Pons (tissue), 1 donor: ENCODE measurements around the gene GXYLT1.
"Not testable (repeated sequence)": the region's sequence is repeated elsewhere in the genome, so short reads cannot be mapped to it uniquely, and the experiment has no call there.

Source experiments
- DNase-seq: peaks from one replicate; pipeline ENCODE4 v3.0.0-alpha.2; 2016; ENCODE audit warnings: low spot score

The GXYLT1 gene

DNA sequence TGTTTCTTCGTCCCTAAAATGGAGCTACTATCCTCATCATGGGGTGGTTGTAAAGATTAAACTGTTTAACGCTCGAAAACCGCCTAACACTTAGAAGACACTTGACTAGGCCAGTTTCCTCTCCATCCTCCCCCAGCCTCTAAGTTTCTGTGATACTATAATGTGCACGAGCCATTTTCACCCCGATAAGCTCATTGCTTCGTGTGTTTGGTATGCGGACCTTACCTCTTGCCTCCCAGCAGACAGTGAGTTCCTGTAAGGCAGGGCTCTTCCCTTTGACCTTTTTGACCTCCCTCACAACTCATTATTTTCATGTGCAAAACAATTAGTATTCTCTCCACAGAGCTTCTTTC, 499 bp upstream of the GXYLT1 start:
- DNase-seq: no peak

DNA sequence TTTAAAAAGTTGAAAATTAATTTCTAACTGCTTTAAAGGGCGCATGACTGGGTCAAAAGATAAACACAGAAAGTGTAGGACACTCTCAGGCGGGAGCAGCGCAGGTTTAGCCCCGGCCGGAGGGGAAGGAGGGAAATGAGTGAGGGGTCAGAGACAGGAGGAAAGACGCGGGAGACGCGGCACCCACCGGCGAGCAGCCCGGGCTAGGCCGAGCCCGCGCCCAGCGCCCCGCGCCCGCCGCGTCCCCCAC, 591 bp downstream of the GXYLT1 start:
- DNase-seq: no peak

DNA sequence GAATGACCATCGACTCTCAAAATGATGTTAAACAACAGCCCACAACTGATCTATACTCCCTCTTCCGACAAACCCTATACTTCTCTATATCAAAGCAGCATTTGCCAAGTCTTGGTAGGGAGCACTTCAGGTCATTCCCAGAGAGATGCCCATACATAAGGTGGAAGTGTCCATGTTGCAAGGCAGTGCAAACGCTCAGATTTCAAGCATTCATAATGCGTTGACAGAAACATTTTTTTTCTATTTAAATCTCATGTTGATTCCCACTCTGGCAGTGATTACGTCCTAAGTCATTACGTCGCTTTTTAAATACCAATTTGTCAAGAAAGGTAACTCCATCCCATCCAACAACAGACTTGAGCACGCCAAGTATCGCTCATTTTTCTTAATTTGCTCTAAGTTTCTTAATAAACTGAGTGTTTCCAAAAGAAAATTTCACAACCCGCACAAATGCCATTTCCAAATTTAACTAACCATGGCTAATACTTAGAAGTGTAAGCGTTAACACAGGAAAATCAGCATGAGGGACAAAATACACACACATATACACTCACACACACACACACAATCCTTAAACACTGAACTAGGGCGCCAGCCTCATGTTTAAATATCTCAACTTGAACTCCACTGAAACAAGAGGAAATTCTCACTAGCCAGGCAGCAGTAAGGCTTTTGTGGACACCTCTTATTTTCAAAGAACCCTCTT, 1.1 kb downstream of the GXYLT1 start:
- DNase-seq: peak; percentile 45

DNA sequence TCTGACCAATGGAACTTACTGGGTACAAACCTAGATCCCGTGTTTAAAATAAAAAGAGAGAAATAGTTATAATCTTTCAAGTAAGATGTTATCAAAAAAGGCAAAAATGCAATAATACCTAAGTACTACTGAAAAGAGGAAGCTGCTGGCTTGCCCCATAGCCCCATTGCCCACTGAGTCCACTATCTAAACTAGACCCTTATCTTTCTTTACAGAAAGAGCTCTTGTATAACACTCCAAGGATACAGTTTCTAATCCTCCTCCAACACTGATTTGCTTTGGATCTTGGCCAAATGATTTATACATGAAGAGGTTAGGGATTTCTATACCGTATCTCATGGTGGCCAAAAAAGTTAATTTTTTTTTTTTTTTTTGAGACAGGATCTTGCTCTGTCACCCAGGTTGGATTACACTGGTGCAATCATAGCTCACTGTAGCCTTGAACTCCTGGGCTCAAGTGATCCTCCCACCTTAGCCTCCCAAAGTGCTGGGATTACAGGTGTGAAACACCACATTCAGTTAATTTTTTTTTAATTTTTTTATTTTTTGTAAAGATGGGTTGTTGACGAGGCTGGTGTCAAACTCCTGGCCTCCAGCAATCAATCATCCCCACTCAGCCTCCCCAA, 2.6 kb downstream of the GXYLT1 start:
- DNase-seq: no peak

DNA sequence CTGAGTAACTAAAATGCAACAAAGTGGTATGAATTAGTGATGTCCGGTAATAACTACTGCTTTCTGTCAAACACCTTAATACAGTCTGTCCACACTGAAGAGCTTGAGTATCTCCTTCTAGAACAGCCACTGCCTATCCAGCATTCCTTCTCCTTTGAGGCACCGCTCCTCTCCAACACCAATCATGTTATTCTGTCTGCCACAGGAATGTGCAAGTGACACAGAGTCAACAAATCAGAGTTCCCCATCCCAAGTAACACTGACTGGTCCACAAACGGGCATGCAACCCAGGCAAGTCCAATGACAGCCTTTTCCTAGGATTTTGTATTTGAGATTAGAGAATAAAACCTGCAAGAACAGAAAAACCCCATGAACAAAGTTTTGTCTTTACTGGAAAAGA, 3.8 kb downstream of the GXYLT1 start:
- no peak for DNase-seq

DNA sequence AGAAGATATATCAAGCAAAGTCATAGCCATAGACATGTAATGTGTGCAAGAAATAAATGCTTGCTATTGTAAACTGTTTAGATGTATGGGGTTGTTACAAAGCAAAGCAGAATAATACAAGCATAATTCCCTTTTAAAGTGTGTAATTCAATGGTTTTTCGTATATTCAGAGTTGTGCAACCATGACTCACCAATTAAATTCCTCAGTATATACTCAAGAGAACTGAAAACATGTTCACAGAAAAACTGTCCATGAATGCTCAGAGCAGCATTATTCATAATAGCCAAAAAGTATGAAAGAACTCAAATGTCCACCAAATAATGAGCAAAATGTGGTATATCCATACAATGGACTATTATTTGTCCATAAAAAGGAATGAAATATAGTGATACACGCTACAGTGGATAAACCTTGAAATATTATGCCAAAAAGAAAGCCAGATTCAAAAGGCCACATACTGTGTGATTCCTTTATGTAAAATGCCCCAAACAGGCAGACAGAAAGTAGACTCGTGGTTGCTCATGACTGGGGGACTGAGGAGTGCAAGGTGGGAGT, 9.3 kb downstream of the GXYLT1 start:
- no peak for DNase-seq

DNA sequence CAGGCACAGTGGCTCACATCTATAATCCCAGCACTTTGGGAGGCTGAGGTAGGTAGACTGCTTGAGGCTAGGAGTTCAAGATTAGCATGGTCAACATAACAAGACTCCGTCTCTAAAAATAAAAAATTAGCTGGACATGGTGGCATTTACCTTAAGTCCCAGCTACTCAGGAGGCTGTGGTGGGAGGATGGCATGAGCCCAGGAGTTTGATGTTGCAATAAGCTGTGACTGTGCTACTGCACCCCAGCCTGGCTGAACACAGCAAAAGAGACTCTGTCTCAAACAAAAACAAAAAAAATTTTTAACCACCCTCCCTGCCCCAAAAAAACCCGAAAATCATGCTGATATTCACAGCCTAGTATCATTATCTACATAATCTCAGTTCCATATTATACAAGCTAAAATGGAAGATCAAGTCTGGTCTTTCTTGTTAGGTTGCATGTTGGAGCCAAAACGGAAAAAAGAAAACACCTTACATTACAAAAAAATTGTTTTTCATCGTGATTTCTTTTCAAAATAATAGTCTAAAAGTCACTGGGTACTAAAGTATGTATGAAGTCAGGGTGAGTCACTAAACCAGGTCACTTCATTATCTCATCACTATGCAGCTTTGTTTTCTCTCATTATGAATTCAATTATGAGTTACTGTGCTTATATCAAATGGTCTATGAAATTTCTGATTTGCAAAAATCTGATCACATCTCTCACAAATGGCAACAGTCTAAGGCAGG, 13.8 kb downstream of the GXYLT1 start:
- no peak for DNase-seq

DNA sequence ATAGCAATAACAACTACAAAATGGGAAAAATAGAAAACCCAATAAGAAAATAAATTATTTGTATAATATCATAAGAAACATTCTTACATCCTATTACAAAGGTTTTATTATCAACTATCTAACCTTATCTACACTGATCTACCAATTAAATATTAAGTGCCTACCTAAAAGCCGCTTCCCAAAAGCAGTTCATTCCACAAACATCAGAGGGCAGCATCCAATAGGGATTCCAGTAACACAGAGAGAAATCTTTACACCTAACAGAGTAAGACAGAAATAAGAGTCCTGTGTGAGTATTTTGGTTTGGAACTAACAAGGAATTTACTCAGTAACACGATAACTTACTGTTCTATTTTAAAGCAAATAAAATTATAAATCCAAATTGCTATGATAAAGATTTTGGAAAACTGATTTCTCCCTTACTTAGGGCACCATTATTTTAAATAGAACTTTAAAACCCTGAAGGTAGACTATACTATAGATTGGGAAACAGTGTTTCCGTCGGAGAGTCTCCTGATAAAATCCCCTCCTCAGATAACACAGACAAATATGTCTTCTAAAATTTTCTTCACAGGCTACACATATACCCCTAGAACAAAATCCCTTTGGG, 15.0 kb downstream of the GXYLT1 start:
- DNase-seq: peak; percentile 78

DNA sequence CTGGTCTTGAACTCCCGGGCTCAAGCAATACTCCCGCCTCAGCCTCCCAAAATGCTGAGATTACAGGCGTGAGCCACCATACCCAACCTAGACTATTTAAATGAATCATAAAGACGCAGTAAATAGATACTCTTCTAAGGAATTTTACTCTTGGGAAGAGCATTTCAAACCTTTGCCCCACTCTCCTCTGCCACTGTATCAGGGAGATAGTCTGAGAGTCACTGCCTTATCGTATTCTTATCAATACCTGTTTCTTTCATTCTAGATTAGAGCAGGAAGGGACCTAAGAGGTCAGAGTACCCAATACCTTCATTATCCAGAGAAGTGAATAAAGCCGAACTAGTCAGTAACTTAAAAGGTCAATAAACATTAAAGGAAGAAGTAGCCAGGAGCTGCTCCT, 15.8 kb downstream of the GXYLT1 start:
- DNase-seq: no peak

DNA sequence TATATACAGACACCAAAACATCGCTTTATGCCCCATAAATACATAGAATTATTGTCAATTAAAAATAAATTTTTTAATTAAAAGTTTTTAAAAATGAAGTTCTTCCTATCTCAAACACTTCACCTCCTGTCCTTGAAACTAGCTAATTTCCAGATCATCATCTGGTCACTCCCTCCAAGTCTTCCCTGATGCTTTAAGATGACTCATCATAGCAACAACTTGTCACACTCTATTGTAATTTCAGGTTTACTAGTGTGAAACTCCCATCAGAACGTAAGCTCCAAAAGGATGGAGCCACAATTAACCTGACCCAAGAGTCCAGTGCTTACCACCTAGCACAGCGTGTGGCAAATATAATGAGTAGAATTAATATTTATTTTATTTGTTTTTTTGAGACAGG, 16.3 kb downstream of the GXYLT1 start:
- DNase-seq: no peak

DNA sequence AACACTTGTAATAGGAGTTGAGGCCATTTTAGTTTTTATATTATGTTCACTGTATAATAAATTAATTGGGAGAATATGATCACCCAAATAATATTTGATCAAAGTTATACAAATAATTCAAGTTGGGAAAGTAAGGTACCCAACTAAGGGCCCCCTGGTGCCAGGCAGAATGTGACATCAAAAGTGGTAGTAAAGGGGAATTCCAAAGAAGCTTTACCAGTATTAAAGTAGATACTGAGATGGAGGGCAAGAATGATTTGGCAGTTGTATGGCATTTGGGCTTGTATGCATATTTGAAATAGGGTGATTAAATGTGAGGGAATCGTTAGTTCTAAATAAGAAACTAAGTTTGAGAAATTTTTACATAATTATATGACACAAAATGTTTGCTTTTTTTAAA, 17.7 kb downstream of the GXYLT1 start:
- no peak for DNase-seq

DNA sequence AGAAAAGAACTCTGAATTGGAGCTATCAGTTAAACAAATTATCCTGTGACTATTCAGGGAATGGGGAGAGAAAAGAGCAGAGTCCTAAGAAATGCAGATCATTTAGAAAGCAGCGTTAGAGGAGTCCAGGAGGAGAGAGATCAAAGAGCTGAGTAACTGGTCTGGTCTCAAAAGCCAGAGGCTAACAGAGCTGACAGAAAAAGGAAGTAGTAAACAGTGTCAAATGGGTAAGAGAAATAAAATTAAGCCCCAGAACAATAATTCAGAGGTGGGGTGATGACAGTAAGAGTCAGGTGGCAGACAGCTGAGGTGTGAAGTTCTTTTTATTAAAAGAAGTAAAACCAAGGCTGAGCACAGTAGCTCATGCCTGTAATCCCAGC, 19.3 kb downstream of the GXYLT1 start:
- DNase-seq: no peak

DNA sequence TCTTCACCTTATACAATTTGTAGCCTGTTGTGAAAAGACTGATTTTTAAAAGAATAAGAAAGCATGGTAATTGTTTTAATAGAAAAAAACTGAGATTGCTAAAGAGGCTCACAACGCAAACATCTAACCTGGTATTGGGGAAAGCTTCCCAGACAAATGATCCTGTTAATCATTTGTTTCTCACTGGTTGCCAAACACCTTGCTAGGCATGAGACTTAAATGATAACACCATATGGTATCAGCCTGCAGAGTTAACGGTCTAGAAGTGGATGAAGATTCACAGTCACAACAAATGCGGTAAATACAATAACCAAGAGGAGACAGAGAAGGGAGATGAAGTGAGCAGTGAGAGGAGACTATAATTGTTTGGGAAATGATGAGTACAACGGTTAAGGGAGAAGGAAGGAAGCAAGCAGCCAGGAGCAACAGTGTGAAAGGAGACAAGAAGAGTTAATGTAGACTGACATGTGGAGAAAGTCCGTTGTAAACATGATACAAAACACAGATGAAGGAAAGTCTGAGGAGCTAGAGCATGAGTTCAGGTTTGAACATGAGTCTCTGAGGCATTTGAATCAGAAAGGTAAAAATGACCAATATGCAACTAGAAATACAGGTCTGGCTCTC, 19.8 kb downstream of the GXYLT1 start:
- no peak for DNase-seq

DNA sequence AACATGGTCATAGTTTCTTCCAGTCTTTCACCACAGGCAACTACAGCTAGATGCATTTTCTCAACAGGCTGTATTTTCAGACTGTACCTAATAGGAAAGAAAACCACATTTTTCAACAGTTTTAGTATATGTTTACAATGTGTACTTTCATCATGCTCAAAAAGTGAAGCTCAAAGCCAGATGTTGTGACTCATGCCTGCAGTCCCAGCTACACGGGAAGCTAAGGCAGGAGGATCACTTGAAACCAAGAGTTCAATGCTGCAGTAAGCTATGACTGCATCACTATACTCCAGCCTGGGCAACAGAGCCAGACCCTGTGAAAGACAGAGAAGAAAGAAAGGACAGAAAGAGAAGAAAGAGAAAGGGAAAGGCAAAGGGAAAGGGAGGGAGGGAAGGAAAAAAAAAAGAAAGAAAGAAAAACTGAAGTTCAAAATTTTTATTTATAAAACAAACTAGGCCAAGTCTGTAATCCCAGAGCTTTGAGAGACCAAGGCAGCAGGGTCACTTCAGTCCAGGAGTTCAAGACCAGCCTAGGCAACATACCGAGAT, 25.5 kb downstream of the GXYLT1 start:
- DNase-seq: no peak

DNA sequence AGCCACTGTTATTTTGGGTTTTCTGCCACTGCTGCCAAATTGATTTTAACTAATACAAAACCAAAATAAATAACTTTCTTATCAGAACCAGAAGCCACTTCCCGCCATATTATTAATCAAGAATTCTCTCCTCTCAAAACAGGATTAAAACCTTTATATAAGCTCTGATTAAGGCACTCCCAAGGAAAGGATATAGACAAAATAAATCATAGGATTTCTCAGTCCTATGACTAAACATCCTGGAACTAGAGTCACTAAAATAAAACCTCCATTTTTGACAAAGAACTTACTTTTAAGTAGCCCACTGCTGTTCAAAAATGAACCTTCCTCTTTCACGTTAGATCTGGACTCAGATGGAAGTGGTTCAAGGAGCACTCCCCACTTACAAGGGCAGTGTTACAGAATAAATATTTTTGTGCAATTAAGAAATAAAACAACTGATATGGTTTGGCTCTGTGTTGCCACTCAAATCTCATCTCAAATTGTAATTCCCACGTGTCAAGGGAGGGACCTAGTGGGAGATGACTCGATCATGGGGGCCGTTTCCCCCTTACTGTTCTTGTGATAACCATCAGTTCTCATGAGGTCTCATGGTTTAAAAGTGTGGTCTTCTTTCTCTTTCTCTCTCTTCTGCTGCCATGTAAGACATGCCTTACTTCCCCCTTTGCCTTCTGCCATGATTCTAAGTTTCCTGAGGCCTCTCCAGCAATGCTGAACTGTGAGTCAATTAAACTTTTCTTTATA, 26.4 kb downstream of the GXYLT1 start:
- DNase-seq: no peak

DNA sequence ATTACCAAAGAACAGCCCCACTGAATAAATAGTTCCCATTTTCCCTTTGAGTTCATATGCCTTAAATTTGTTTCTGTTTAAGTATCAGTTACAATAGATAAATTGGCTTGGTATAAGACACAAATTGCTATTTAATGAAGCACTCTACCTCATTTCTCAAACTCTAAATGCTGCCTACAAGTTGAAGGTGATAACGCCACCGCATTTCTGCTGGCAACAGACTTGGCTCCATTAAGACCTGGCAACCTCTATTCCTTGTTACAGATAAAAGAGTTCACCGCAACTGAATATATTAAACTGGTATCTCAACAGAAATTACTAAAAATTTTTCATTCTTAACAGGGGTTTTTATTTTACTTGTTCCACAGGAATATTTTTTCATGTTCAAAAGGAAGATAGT, 35.6 kb downstream of the GXYLT1 start:
- no peak for DNase-seq

DNA sequence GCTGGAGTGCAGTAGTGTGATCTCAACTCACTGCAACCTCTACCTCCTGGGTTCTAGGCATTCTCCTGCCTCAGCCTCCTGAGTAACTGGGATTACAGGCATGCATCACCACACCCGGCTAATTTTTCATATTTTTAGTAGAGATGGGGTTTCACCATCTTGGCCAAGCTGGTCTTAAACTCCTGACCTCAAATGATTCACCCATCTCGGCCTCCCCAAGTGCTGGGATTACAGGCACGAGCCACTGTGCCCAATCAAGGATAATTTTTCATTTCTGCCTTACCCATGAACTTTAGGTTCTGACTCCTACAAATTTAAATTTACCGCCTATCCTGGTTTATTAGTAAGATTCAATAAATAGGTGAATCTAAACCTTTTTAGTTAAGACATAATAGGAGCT, 37.9 kb downstream of the GXYLT1 start:
- DNase-seq: not testable (repeated sequence)

DNA sequence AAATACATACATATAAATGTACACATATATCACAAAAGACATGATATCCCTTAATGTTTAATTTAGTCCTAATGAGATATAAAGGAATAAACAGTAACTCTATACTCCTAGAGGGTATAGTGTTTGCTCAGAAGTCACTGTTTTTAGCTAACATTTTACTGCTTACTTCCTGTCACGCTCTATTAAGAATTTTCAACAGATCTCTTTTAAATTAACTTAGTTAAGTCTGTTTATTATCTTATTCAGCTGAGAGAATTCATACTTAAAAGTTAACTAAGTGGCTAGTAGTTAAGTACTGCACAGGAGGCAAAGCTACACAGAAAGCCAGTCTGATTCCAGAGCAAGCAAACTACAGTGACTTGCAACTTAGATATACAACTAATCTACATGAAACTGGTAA, 39.9 kb downstream of the GXYLT1 start:
- no peak for DNase-seq

DNA sequence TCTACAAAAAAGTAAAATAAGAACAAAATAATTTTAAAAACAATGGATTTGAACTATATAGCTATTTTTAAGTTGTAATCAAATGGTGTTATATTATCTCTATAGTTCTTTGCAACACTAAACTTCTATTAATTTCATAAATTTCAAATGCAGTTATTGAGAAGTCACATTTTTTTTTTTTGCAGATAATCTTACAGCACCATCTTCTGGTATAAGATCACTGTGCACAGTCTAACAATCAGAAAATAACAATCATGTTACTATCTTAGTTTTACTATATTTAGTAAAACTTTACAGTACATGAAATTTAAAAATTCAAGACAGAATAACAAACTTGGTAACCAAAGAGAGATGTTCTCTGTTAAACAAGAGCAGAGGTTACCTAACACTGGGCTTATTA, 40.6 kb downstream of the GXYLT1 start:
- no peak for DNase-seq

DNA sequence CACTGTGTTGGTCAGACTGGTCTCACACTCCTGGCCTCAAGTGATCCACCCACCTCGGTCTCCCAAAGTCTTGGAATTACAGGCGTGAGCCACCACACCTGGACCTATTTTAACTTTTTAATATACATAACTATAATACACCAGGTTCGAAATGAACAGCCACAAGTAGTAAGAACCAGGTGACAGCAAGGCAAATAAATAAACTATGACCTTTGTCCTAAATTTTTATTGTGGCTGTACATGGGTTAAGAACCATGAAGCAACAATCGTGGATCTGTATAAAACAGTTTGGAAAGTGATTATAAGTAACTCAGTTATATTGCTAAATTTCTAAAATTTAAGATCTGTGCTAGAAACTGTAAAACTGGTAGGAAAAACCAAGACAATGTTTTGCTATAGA, 41.5 kb downstream of the GXYLT1 start:
- DNase-seq: no peak

DNA sequence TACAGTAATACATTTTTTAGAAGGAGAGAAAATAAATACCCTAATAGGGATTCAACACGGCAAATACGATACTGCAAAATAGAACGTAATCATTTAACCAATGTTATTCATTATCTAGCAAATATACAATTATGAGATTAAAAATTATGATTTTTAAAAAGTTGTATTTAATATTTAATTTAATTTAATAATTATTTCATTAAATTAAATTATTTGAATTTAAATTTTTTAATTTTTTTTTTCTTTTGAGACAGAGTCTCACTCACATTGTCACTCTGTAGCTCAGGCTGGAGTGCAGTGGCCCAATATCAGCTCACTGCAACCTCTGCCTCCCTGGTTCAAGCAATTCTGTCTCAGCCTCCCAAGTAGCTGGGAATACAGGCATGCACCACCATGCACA, 42.0 kb downstream of the GXYLT1 start:
- no peak for DNase-seq

DNA sequence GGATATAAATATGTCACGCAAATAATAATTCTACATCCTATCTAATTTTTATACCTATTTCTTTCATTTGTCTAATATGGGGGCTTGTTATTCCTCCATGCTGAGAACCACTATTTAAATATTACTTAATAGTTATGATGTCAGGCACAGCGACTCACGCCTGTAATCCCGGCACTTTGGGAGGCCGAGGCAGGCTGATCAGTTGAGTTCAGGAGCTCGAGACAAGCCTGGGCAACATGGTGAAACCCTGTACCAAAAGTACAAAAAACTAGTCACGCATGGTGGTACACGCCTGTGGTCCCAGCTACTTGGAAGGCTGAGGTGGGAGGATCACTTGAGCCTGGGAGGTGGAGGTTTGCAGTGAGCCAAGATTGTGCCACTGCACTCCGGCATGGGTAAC, 45.2 kb downstream of the GXYLT1 start:
- no peak for DNase-seq
